Measurements from ENCODE around the gene SLC47A2. TPM values are rescaled to one million over a fixed set of nuclear protein-coding genes. Genes with fewer than 3 reads are reported as not detected.
A peak's percentile ranks its signal among the peaks of the same experiment; 100 is the strongest.

SLC47A2 gene
- total RNA-seq, 2 donors from 2014 or later: not detected

GRCh38 chr17:19736071-19736470 is 19.7 kb upstream of the SLC47A2 start:
- Histone ChIP-seq H3K27ac (no peak overlapping the region), H3K4me3 (no peak overlapping the region), H3K27me3 (no peaks in the 10 kb centered on the region), H3K36me3 (no peaks in the 10 kb centered on the region), H3K4me1 (no peaks in the 10 kb centered on the region), H3K9me3 (no peaks in the 10 kb centered on the region)
- no peak for DNase-seq (ENCODE audit: low spot score)
- TF ChIP-seq, protein P1, sequence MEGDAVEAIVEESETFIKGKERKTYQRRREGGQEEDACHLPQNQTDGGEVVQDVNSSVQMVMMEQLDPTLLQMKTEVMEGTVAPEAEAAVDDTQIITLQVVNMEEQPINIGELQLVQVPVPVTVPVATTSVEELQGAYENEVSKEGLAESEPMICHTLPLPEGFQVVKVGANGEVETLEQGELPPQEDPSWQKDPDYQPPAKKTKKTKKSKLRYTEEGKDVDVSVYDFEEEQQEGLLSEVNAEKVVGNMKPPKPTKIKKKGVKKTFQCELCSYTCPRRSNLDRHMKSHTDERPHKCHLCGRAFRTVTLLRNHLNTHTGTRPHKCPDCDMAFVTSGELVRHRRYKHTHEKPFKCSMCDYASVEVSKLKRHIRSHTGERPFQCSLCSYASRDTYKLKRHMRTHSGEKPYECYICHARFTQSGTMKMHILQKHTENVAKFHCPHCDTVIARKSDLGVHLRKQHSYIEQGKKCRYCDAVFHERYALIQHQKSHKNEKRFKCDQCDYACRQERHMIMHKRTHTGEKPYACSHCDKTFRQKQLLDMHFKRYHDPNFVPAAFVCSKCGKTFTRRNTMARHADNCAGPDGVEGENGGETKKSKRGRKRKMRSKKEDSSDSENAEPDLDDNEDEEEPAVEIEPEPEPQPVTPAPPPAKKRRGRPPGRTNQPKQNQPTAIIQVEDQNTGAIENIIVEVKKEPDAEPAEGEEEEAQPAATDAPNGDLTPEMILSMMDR (IDR thresholded peaks at IDR 0.05): no peak

GRCh38 chr17:19733953-19734526 is 17.7 kb upstream of the SLC47A2 start:
- TF ChIP-seq, protein P1 (IDR thresholded peaks at IDR 0.05): no peak
- DNase-seq (ENCODE audit: low spot score): no peak
- Histone ChIP-seq H3K27me3 (no peaks in the 10 kb centered on the region), H3K27ac (no peak overlapping the region), H3K4me3 (no peak overlapping the region), H3K4me1 (peaks cover 0 to 5% of the 10 kb centered on the region in 2 donors), H3K36me3 (no peaks in the 10 kb centered on the region), H3K9me3 (no peaks in the 10 kb centered on the region)

- no peak for DNase-seq (ENCODE audit: low spot score)
- Histone ChIP-seq H3K36me3 (no peaks in the 10 kb centered on the region), H3K4me3 (no peak overlapping the region), H3K4me1 (peaks cover 0 to 29% of the 10 kb centered on the region in 2 donors), H3K27ac (no peak overlapping the region), H3K9me3 (no peaks in the 10 kb centered on the region), H3K27me3 (no peaks in the 10 kb centered on the region)
- TF ChIP-seq, protein P1 (IDR thresholded peaks at IDR 0.05): no peak
Observed at GRCh38 chr17:19731626-19732025, 15.2 kb upstream of the SLC47A2 start.

GRCh38 chr17:19730843-19731242 is 14.5 kb upstream of the SLC47A2 start:
- no peaks in the 10 kb centered on the region for H3K36me3 ChIP-seq
- TF ChIP-seq, protein P1 (IDR thresholded peaks at IDR 0.05): no peak
- no peak for DNase-seq (ENCODE audit: low spot score)
- no peaks in the 10 kb centered on the region for H3K9me3 ChIP-seq
- H3K4me3 ChIP-seq: no peak overlapping the region
- H3K27me3 ChIP-seq: no peaks in the 10 kb centered on the region
- peaks cover 0 to 36% of the 10 kb centered on the region in 2 donors for H3K4me1 ChIP-seq
- H3K27ac ChIP-seq: no peak overlapping the region

GRCh38 chr17:19729900-19730299 is 13.5 kb upstream of the SLC47A2 start:
- TF ChIP-seq, protein P1 (IDR thresholded peaks at IDR 0.05): no peak
- no peak overlapping the region for H3K27ac ChIP-seq
- no peak for DNase-seq (ENCODE audit: low spot score)
- H3K9me3 ChIP-seq: no peaks in the 10 kb centered on the region
- H3K4me1 ChIP-seq: peaks cover 0 to 36% of the 10 kb centered on the region in 2 donors
- no peaks in the 10 kb centered on the region for H3K36me3 ChIP-seq
- no peaks in the 10 kb centered on the region for H3K27me3 ChIP-seq
- H3K4me3 ChIP-seq: no peak overlapping the region

DNA sequence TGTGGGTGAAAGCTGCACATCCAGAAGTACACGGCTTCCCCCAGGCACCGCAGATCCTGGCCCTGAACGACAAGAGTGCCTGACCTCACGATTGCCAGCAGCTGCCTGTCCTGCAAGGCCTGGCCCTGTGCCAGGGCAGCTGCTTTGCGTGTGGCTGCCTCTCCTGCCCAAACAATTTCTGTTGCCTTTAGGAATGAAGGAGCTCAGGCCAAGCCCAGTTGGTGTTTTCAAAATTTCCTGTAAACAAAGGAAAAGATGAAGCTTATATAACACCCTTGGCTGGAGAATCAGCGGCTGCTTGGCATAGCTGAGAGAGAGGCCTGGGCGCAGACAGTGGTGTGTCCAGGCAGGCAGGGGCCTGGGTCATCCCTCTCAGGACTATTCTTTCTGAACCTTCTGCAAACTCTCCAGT is 11.7 kb upstream of the SLC47A2 start:
- H3K4me1 ChIP-seq: peaks cover 0 to 36% of the 10 kb centered on the region in 2 donors

More for the DNA sequence above, 11.7 kb upstream of the SLC47A2 start:
- Histone ChIP-seq H3K36me3 (no peaks in the 10 kb centered on the region), H3K4me3 (no peak overlapping the region), H3K9me3 (no peaks in the 10 kb centered on the region), H3K27ac (peak overlapping the region; percentile 93), H3K27me3 (no peaks in the 10 kb centered on the region)
- DNase-seq (ENCODE audit: low spot score): peak; percentile 89
- TF ChIP-seq, protein P1 (IDR thresholded peaks at IDR 0.05): no peak

Measured in right atrium auricular region (tissue), 2 donors.